ENCODE data around the gene PTPRJ.

Gene PTPRJ

GRCh38 chr11:47941907-47942558, 38.3 kb upstream of the PTPRJ start:
- no peak overlapping the region for H3K27ac ChIP-seq (ENCODE audit: poor library complexity, severe bottlenecking)
- DNase-seq (ENCODE audit: low spot score) (no peak), ATAC-seq (ENCODE audit: low read depth) (no peak)
- no peaks in the 10 kb centered on the region for H3K36me3 ChIP-seq (ENCODE audit: low read depth)
- H3K9me3 ChIP-seq (ENCODE audit: severe bottlenecking): no peaks in the 10 kb centered on the region
- no peak for TF ChIP-seq CTCF (IDR thresholded peaks at IDR 0.05; ENCODE audit: poor library complexity, severe bottlenecking)
- no peak overlapping the region for H3K4me3 ChIP-seq (ENCODE audit: severe bottlenecking)
- no peaks in the 10 kb centered on the region for H3K27me3 ChIP-seq (ENCODE audit: insufficient read depth, poor library complexity, severe bottlenecking)
- H3K4me1 ChIP-seq (ENCODE audit: insufficient read depth, poor library complexity, severe bottlenecking): peaks cover 5% of the 10 kb centered on the region

- H3K4me3 ChIP-seq (ENCODE audit: severe bottlenecking): no peak overlapping the region
- TF ChIP-seq CTCF (IDR thresholded peaks at IDR 0.05; ENCODE audit: poor library complexity, severe bottlenecking): no peak
- H3K9me3 ChIP-seq (ENCODE audit: severe bottlenecking): no peaks in the 10 kb centered on the region
- no peaks in the 10 kb centered on the region for H3K36me3 ChIP-seq (ENCODE audit: low read depth)
- H3K4me1 ChIP-seq (ENCODE audit: insufficient read depth, poor library complexity, severe bottlenecking): peaks cover 10% of the 10 kb centered on the region
- no peak for ATAC-seq (ENCODE audit: low read depth)
- H3K27ac ChIP-seq (ENCODE audit: poor library complexity, severe bottlenecking): no peak overlapping the region
- no peaks in the 10 kb centered on the region for H3K27me3 ChIP-seq (ENCODE audit: insufficient read depth, poor library complexity, severe bottlenecking)
- no peak for DNase-seq (ENCODE audit: low spot score)
Observed at GRCh38 chr11:47943721-47944586, 36.4 kb upstream of the PTPRJ start.

GRCh38 chr11:47944632-47945031, 35.7 kb upstream of the PTPRJ start:
- TF ChIP-seq CTCF (IDR thresholded peaks at IDR 0.05; ENCODE audit: poor library complexity, severe bottlenecking): no peak
- no peak for ATAC-seq (ENCODE audit: low read depth)
- H3K4me1 ChIP-seq (ENCODE audit: insufficient read depth, poor library complexity, severe bottlenecking): peaks cover 10% of the 10 kb centered on the region
- no peak overlapping the region for H3K4me3 ChIP-seq (ENCODE audit: severe bottlenecking)
- no peaks in the 10 kb centered on the region for H3K27me3 ChIP-seq (ENCODE audit: insufficient read depth, poor library complexity, severe bottlenecking)
- no peak for DNase-seq (ENCODE audit: low spot score)
- H3K27ac ChIP-seq (ENCODE audit: poor library complexity, severe bottlenecking): no peak overlapping the region
- no peaks in the 10 kb centered on the region for H3K36me3 ChIP-seq (ENCODE audit: low read depth)
- no peaks in the 10 kb centered on the region for H3K9me3 ChIP-seq (ENCODE audit: severe bottlenecking)

GRCh38 chr11:47946682-47947559, 33.4 kb upstream of the PTPRJ start:
- TF ChIP-seq CTCF (IDR thresholded peaks at IDR 0.05; ENCODE audit: poor library complexity, severe bottlenecking): no peak
- Histone ChIP-seq H3K9me3 (ENCODE audit: severe bottlenecking) (no peaks in the 10 kb centered on the region), H3K4me1 (ENCODE audit: insufficient read depth, poor library complexity, severe bottlenecking) (peaks cover 10% of the 10 kb centered on the region), H3K27ac (ENCODE audit: poor library complexity, severe bottlenecking) (peak overlapping the region; percentile 33), H3K4me3 (ENCODE audit: severe bottlenecking) (no peak overlapping the region), H3K36me3 (ENCODE audit: low read depth) (no peaks in the 10 kb centered on the region), H3K27me3 (ENCODE audit: insufficient read depth, poor library complexity, severe bottlenecking) (no peaks in the 10 kb centered on the region)
- DNase-seq (ENCODE audit: low spot score) (peak; percentile 92), ATAC-seq (ENCODE audit: low read depth) (peak; percentile 93)
